ENCODE data around the gene MSRB1. TPM values are rescaled to one million over a fixed set of nuclear protein-coding genes. Genes with fewer than 3 reads are reported as not detected.

MSRB1 gene
- total RNA-seq, 4 donors from 2014 or later: 17.3 to 46.6 (median 38.3) TPM

- DNase-seq: no peak
- Histone ChIP-seq H3K27ac (no peak overlapping the region), H3K36me3 (no peaks in the 10 kb centered on the region), H3K9me3 (no peaks in the 10 kb centered on the region), H3K27me3 (no peaks in the 10 kb centered on the region), H3K4me1 (no peaks in the 10 kb centered on the region), H3K4me3 (no peak overlapping the region)
- no peak for TF ChIP-seq CTCF (IDR thresholded peaks at IDR 0.05)
- TF ChIP-seq POLR2A (IDR thresholded peaks at IDR 0.05): no peak
These were observed 7.6 kb upstream of the MSRB1 start for GRCh38 chr16:1950559-1950958.

GRCh38 chr16:1950047-1950446 lies 7.0 kb upstream of the MSRB1 start:
- no peaks in the 10 kb centered on the region for H3K4me1 ChIP-seq
- no peaks in the 10 kb centered on the region for H3K9me3 ChIP-seq
- no peak for DNase-seq
- TF ChIP-seq POLR2A (IDR thresholded peaks at IDR 0.05) (no peak), CTCF (IDR thresholded peaks at IDR 0.05) (no peak)
- H3K27me3 ChIP-seq: no peaks in the 10 kb centered on the region
- no peaks in the 10 kb centered on the region for H3K36me3 ChIP-seq
- H3K4me3 ChIP-seq: no peak overlapping the region
- H3K27ac ChIP-seq: no peak overlapping the region

GRCh38 chr16:1949507-1949906 lies 6.5 kb upstream of the MSRB1 start:
- TF ChIP-seq POLR2A (IDR thresholded peaks at IDR 0.05) (no peak), CTCF (IDR thresholded peaks at IDR 0.05) (no peak)

GRCh38 chr16:1947369-1947670 lies 4.3 kb upstream of the MSRB1 start:
- Histone ChIP-seq H3K4me3 (no peak overlapping the region), H3K4me1 (peaks cover 0 to 6% (median 3%) of the 10 kb centered on the region in 4 donors), H3K36me3 (no peaks in the 10 kb centered on the region), H3K27me3 (no peaks in the 10 kb centered on the region), H3K27ac (no peak overlapping the region), H3K9me3 (no peaks in the 10 kb centered on the region)
- DNase-seq: no peak
- TF ChIP-seq CTCF (IDR thresholded peaks at IDR 0.05) (no peak), POLR2A (IDR thresholded peaks at IDR 0.05) (no peak)

More at GRCh38 chr16:1949507-1949906, 6.5 kb upstream of the MSRB1 start:
- Histone ChIP-seq H3K36me3 (no peaks in the 10 kb centered on the region), H3K4me1 (no peaks in the 10 kb centered on the region), H3K9me3 (no peaks in the 10 kb centered on the region), H3K4me3 (no peak overlapping the region), H3K27me3 (no peaks in the 10 kb centered on the region), H3K27ac (no peak overlapping the region)
- DNase-seq: no peak

GRCh38 chr16:1946495-1947368 lies 3.7 kb upstream of the MSRB1 start:
- Histone ChIP-seq H3K36me3 (no peaks in the 10 kb centered on the region), H3K9me3 (no peaks in the 10 kb centered on the region), H3K27me3 (no peaks in the 10 kb centered on the region), H3K4me3 (no peak overlapping the region), H3K4me1 (peaks cover 0 to 12% (median 9%) of the 10 kb centered on the region in 4 donors), H3K27ac (no peak overlapping the region)
- TF ChIP-seq POLR2A (IDR thresholded peaks at IDR 0.05): no peak
- no peak for TF ChIP-seq CTCF (IDR thresholded peaks at IDR 0.05)
- DNase-seq: no peak

Data from Peyer's patch (tissue), 4 donors.